Uterine smooth muscle cell (primary cell): ENCODE measurements around the gene GNAQ. TPM values are rescaled to one million over a fixed set of nuclear protein-coding genes. Genes with fewer than 3 reads are reported as not detected.

Source experiments
- total RNA-seq: library from RNA; depleted of rRNA; stranded (reverse); fragments of >200 nt; gene quantifications from 2 replicates; pipeline ENCODE4 v1.2.3, GENCODE V29; 2014

GNAQ gene
- total RNA-seq, result 39.5 and 50.2 TPM in 2 replicates

GRCh38 chr9:78031444-78031892, at the start of gene GNAQ:
GNAQ (minus strand) TSS chr9:78031811; CDS start chr9:78031235, 576 bp downstream.

Other genes starting within 250 kb of the GNAQ start
- 19.5 and 39.6 TPM in 2 replicates for gene CEP78, start 204.3 kb upstream of the GNAQ start, total RNA-seq